Psoas muscle (tissue), 8 donors: ENCODE data around the gene BTN1A1. TPM values are rescaled to one million over a fixed set of nuclear protein-coding genes. Genes with fewer than 3 reads are reported as not detected.

Experiments used
- ATAC-seq, 4 donors: fragments of 200-7000 bp; cut with Tn5 transposase; one replicate each; pipeline ENCODE4 v1.9.1; 2020; ENCODE audit warnings: moderate library complexity in 3 of 4, mild to moderate bottlenecking in 2 of 4
- DNase-seq, 2 donors: peaks; one replicate each; pipeline ENCODE4 v3.0.0-alpha.2; 2020
- H3K27ac ChIP-seq: fragments of 200-600 bp; one replicate; pipeline ENCODE4 v1.8.0; 2022
- H3K27me3 ChIP-seq, 3 donors: fragments of 200-600 bp in 1 of 3; one replicate each; pipeline versions ENCODE4 v1.6.1 to v1.8.0; 2013 to 2022; ENCODE audit warnings: low read length in 2 of 3, mild to moderate bottlenecking in 2 of 3, moderate library complexity in 1 of 3; ENCODE audit not compliant: insufficient read depth in 3 of 3
- H3K36me3 ChIP-seq, 2 donors: fragments of 200-600 bp in 1 of 2; one replicate each; pipeline versions ENCODE4 v1.6.1 to v1.8.0; 2013 to 2022; ENCODE audit warnings: low read depth in 1 of 2, mild to moderate bottlenecking in 1 of 2, moderate library complexity in 1 of 2; ENCODE audit not compliant: insufficient read depth in 1 of 2
- H3K4me1 ChIP-seq: fragments of 200-600 bp; one replicate; pipeline ENCODE4 v1.8.0; 2022
- H3K4me3 ChIP-seq: fragments of 200-600 bp; one replicate; pipeline ENCODE4 v1.8.0; 2022; ENCODE audit warnings: mild to moderate bottlenecking
- H3K9me3 ChIP-seq: fragments of 200-600 bp; one replicate; pipeline ENCODE4 v1.8.0; 2022
- WGBS, 3 donors: extraction: QIAGEN DNeasy Blood & Tissue Kit; methylation state at CpG; one replicate each; pipeline versions ENCODE4 v1.1.6 to v1.1.7; 2013; 5-methylcytosine and 5-hydroxymethylcytosine counted together
- intact Hi-C, 2 donors: fragments of 100-400 bp; cut with DNase I; formaldehyde crosslinking; loops; one replicate each; pipeline versions ENCODE4 v1.11.0 to v1.14.2; 2022
- polyA plus RNA-seq, 3 donors: library from polyadenylated mRNA; stranded (reverse); fragments of 200-250 nt; gene quantifications; one replicate each; pipeline ENCODE4 v1.2.3, GENCODE V29; 2013
- total RNA-seq, 4 donors: library from RNA; stranded (reverse); fragmentation: NEBNext Ultra II Directional in 2 of 4; extraction: Animal tissue kit (Norgen Biotek cat#: 25700) in 2 of 4; gene quantifications; one replicate each; pipeline versions ENCODE4 v1.2.1 to v1.2.4, GENCODE V29; 2021 to 2023
- TF ChIP-seq, protein P1 (sequence below): fragments of 200-600 bp; IDR thresholded peaks from one replicate; pipeline ENCODE4 v1.8.0; 2022; ENCODE audit warnings: antibody characterized with exemption
- donor health status: healthy with polysubstance abuse.
- donor health status: DM: no; HTN: no; CAD: no; lungs with moderate emphysema.
- donor health status: Bipolar disorder and iron deficiency.
- donor health status: healthy.
- donor health status: DM: yes; HTN: yes; CAD: no.
- donor health status: DM: no; HTN: no; CAD: no.
- donor health status: DM: no; HTN: no; CAD: no.
- donor health status: DM: yes; HTN: yes; CAD: no.

BTN1A1 gene
- total and polyA plus RNA-seq, 7 donors: not detected

DNA sequence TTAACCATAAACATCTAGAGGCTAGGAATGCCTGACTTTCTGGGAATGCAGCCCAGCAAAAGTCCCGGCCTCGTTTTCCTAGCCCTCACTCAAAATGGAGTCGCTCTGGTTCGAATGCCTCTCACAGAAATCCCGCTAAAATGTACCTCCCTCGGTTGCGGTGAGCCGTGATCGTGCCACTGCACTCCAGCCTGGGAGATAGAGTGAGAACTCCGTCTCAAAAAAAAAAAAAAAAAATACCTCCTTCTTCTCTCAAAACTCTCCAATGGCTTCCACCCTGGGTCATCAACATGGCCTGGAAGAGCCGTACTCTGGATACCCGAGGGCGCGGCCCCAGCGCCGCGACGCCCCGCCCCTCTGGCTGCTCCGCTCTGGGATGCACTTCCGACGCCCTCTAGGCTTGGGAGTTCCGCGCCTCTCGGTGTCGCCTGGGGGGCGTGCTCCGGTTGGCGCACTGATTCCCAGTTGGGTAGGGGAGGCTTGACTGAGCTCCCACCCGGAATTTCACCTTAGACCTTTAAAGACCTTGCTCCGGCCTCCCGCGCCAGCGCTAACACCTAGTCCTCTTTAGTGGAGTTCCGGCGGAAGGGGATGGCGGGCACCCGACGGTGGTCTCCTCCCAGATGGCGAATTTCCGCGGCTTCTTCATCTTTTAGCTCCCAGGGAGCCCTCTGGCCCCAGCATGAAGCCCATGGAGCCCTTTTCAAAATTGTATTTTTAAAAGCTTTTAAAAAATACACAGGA, 50.3 kb downstream of the BTN1A1 start:
- intact Hi-C loops: loop anchor here in 1 of 2 donors (5.0 kb wide), 1 partner anchor 223 kb away; no protein-coding TSS in a partner anchor
- Histone ChIP-seq H3K27me3 (no peaks in the 10 kb centered on the region), H3K27ac (no peak overlapping the region), H3K4me1 (peaks cover 7% of the 10 kb centered on the region), H3K36me3 (peaks cover 0 to 14% of the 10 kb centered on the region in 2 donors), H3K9me3 (no peaks in the 10 kb centered on the region), H3K4me3 (peak overlapping the region; percentile 71)
- 6 to 7% (median 6%) methylated on average over 42 of the region's 42 CpGs for WGBS, 3 donors
- TF ChIP-seq, protein P1, sequence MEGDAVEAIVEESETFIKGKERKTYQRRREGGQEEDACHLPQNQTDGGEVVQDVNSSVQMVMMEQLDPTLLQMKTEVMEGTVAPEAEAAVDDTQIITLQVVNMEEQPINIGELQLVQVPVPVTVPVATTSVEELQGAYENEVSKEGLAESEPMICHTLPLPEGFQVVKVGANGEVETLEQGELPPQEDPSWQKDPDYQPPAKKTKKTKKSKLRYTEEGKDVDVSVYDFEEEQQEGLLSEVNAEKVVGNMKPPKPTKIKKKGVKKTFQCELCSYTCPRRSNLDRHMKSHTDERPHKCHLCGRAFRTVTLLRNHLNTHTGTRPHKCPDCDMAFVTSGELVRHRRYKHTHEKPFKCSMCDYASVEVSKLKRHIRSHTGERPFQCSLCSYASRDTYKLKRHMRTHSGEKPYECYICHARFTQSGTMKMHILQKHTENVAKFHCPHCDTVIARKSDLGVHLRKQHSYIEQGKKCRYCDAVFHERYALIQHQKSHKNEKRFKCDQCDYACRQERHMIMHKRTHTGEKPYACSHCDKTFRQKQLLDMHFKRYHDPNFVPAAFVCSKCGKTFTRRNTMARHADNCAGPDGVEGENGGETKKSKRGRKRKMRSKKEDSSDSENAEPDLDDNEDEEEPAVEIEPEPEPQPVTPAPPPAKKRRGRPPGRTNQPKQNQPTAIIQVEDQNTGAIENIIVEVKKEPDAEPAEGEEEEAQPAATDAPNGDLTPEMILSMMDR: no peak
- ATAC-seq: peak in 2 of 4 donors; percentile 23 to 42
- peak; percentile 64 to 66 for DNase-seq

DNA sequence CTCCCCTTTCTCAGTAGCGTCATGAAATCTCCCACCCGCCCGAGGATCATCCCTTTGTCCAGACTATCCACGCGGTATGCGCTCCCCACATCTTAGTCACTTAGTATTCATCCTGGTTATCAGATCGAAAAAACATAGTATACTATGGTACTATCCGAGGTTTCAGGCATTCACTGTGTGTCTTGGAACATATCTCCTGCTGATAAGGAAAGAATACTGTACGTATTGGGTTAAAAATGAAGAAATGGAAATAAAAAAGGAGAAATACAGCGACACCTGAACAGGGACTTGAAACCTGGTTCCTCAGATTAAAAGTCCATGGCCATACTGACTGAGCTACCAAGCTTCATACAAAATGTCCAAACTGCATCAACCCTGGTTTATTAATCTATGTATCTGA, 52.1 kb downstream of the BTN1A1 start:
- H3K9me3 ChIP-seq: no peaks in the 10 kb centered on the region
- TF ChIP-seq, protein P1: no peak
- H3K4me1 ChIP-seq: peaks cover 7% of the 10 kb centered on the region
- DNase-seq (no peak), ATAC-seq (no peak)
- intact Hi-C loops: loop anchor here in 1 of 2 donors (2.0 to 5.0 kb wide), 2 partner anchors 13 to 225 kb away; partner anchors contain the start of gene HMGN4
- H3K36me3 ChIP-seq: no peaks in the 10 kb centered on the region
- H3K27me3 ChIP-seq: no peaks in the 10 kb centered on the region
- WGBS, 3 donors: 90 to 95% (median 95%) methylated on average over 10 of the region's 10 CpGs
- H3K4me3 ChIP-seq: no peak overlapping the region
- no peak overlapping the region for H3K27ac ChIP-seq

DNA sequence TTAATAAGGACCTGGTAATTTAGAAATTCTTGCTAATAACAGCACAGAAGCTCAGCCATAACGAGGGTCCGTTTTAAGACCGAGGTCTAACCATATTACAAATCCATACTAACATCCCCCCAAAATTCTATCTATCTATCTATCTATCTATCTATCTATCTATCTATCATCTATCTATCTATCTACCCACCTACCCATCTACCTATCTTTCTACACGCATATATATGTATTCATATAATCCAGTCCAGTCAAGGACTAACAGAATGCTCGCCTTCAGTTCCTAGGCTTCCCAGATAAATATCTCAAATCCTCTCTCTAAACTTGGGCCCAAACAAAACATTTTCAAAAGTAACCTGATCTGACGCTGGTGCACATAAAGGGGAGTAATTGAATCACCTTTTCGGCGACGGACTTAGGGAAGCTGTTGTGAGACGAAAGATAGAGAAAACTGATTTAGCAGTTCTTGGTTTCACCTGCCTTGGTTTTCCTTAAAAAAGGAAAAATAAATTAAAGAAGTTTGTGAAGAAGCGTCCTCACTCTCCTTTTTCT, 52.6 kb downstream of the BTN1A1 start:
- Histone ChIP-seq H3K4me1 (peaks cover 7% of the 10 kb centered on the region), H3K27me3 (no peaks in the 10 kb centered on the region), H3K27ac (peak overlapping the region; percentile 74), H3K4me3 (peak overlapping the region; percentile 67), H3K36me3 (no peaks in the 10 kb centered on the region), H3K9me3 (no peaks in the 10 kb centered on the region)
- ATAC-seq: no peak
- 58 to 61% (median 60%) methylated on average over 11 of the region's 11 CpGs for WGBS, 3 donors
- intact Hi-C loops: loop anchor here in 1 of 2 donors (2.0 to 5.0 kb wide), 2 partner anchors 14 to 225 kb away; partner anchors contain the start of gene HMGN4
- TF ChIP-seq, protein P1: no peak
- no peak for DNase-seq

DNA sequence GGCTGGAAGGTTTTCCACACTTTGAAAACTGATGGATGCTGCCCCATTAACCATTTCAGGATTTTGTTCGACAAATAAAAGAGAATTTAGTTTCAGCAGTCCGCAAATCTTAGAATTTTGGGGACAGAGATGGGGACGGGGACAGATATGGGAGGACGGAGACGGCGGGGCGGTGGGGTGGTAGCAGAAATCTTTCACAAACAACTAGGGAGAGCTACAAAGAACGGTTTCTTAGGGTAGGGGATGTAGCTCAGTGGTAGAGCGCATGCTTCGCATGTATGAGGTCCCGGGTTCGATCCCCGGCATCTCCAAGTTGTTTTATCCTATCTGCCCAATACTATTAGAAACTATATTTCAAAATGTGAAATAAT, 53.1 kb downstream of the BTN1A1 start:
- peak overlapping the region; percentile 74 for H3K27ac ChIP-seq
- no peaks in the 10 kb centered on the region for H3K36me3 ChIP-seq
- TF ChIP-seq, protein P1: no peak
- H3K4me3 ChIP-seq: peak overlapping the region; percentile 67
- peaks cover 7% of the 10 kb centered on the region for H3K4me1 ChIP-seq
- intact Hi-C loops: loop anchor here in 1 of 2 donors (2.0 to 5.0 kb wide), 2 partner anchors 14 to 226 kb away; partner anchors contain the start of gene HMGN4
- no peaks in the 10 kb centered on the region for H3K9me3 ChIP-seq
- ATAC-seq: peak; percentile 82 to 89 (median 83)
- peak; percentile 58 to 78 for DNase-seq
- WGBS, 3 donors: 1 to 2% (median 1%) methylated on average over 13 of the region's 13 CpGs
- no peaks in the 10 kb centered on the region for H3K27me3 ChIP-seq
